Uterus (tissue), 2 donors: ENCODE results near the gene TTC39C.

Source experiments
- CTCF ChIP-seq, 4 experiments: fragments of 200-600 bp in 2 of 4; fragments of 450-650 bp in 2 of 4; sonication (generic) in 2 of 4; IDR thresholded peaks; one replicate each; pipeline ENCODE4 v1.5.1; 2016 to 2019; ENCODE audit warnings: antibody characterized with exemption in 4 of 4, mild to moderate bottlenecking in 2 of 4, moderate library complexity in 1 of 4
- POLR2A ChIP-seq, 2 donors: fragments of 450-650 bp; IDR thresholded peaks; one replicate each; pipeline ENCODE4 v1.6.1; 2016; ENCODE audit warnings: antibody characterized with exemption in 2 of 2, mild to moderate bottlenecking in 1 of 2, moderate library complexity in 1 of 2

DNA sequence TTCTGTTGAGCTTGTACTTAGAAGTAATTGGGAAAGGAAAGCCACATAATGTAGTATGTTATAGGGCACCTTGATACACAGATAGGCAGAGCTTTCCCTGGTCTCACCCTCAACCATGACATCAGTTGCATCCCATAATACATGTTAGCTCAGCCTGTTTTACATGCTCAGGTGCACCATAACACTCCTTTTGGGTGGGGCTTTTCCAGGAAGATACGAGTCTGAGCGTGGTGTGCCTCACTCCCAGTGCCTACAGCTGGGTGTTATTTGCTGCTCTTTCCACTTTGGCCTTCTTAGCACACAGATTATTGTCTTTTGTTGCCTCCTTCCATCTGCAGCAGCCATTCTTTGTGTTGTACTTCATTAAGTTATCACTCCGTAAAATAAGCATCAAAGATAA is 11.9 kb downstream of the TTC39C start:
- TF ChIP-seq CTCF (IDR thresholded peaks at IDR 0.05) (no peak), POLR2A (IDR thresholded peaks at IDR 0.05) (no peak)
